H1 (cell line): Measurements from ENCODE around the gene OR2AG2. TPM values are rescaled to one million over a fixed set of nuclear protein-coding genes. Genes with fewer than 3 reads are reported as not detected.
A peak's percentile ranks its signal among the peaks of the same experiment; 100 is the strongest.

Experiments
- CTCF ChIA-PET: fragments of 300-600 bp; sonication (Branson Sonifier 250); formaldehyde crosslinking; loops from one replicate; lab custom pipeline; 2021; ENCODE audit not compliant: partially characterized antibody; lab: Charles Lee
- POLR2A ChIA-PET: fragments of 300-600 bp; sonication (Branson Sonifier 250); formaldehyde crosslinking; loops from one replicate; lab custom pipeline; 2021; ENCODE audit warnings: inconsistent platforms; ENCODE audit not compliant: partially characterized antibody; lab: Charles Lee
- DNase-seq, 2 experiments: peaks; one replicate each; pipeline versions ENCODE4 v3.0.0 to v3.0.0-alpha.2; 2010 to 2022; ENCODE audit warnings: low spot score in 2 of 2, low read depth in 1 of 2, mixed read lengths in 1 of 2
- FAIRE-seq: peaks from 2 replicates; lab custom pipeline; 2011; peaks lifted over from hg19 to GRCh38; lab: Jason Lieb, UNC
- H2AFZ ChIP-seq: 2 replicates; pipeline ENCODE4 v1.8.1; 2012; ENCODE audit warnings: low read length, inconsistent platforms
- H2AK5ac ChIP-seq: 2 replicates; pipeline ENCODE4 v1.6.1; 2013; ENCODE audit warnings: low read depth, low read length
- H2BK120ac ChIP-seq: replicated peaks from 2 replicates; pipeline ENCODE3; 2013; ENCODE audit warnings: low read depth, low read length, inconsistent platforms
- H2BK12ac ChIP-seq: 2 replicates; pipeline ENCODE4 v1.6.1; 2013; ENCODE audit warnings: low read depth, low read length
- H2BK15ac ChIP-seq: 2 replicates; pipeline ENCODE4 v1.6.1; 2013; ENCODE audit warnings: low read length
- H2BK20ac ChIP-seq: 2 replicates; pipeline ENCODE4 v1.6.1; 2013; ENCODE audit warnings: low read length
- H2BK5ac ChIP-seq: 2 replicates; pipeline ENCODE4 v1.6.1; 2013; ENCODE audit warnings: low read depth, low read length
- H3K14ac ChIP-seq: 2 replicates; pipeline ENCODE4 v1.6.1; 2013; ENCODE audit warnings: inconsistent platforms; ENCODE audit not compliant: insufficient read length
- H3K18ac ChIP-seq: 2 replicates; pipeline ENCODE4 v1.6.1; 2013; ENCODE audit warnings: low read length; ENCODE audit errors: extremely low read depth
- H3K23ac ChIP-seq: 2 replicates; pipeline ENCODE4 v1.6.1; 2013; ENCODE audit warnings: inconsistent platforms; ENCODE audit not compliant: insufficient read length
- H3K23me2 ChIP-seq: 2 replicates; pipeline ENCODE4 v1.6.1; 2013; ENCODE audit warnings: low read depth, low read length
- H3K27ac ChIP-seq: 2 replicates; pipeline ENCODE4 v1.6.1; 2011; ENCODE audit warnings: low read depth, low read length, inconsistent platforms
- H3K27me3 ChIP-seq, 4 experiments: replicated peaks in 1 of 4; 1 replicate in 1 of 4; 2 replicates in 3 of 4; pipeline versions ENCODE4 v1.6.1 to v1.8.1; 2011 to 2013; ENCODE audit warnings: low read length in 3 of 4, mild to moderate bottlenecking in 3 of 4, inconsistent platforms in 2 of 4, mixed read lengths in 2 of 4, moderate library complexity in 1 of 4; ENCODE audit not compliant: control insufficient read depth in 3 of 4, insufficient read depth in 3 of 4; ENCODE audit errors: extremely low read depth in 1 of 4
- H3K36me3 ChIP-seq, 4 experiments: 2 replicates each; pipeline versions ENCODE4 v1.6.1 to v1.8.1; 2011 to 2013; ENCODE audit warnings: mild to moderate bottlenecking in 4 of 4, low read length in 3 of 4, moderate library complexity in 2 of 4, control low read depth in 1 of 4, inconsistent platforms in 1 of 4; ENCODE audit not compliant: insufficient read depth in 4 of 4, control insufficient read depth in 2 of 4
- H3K4ac ChIP-seq: replicated peaks from 2 replicates; pipeline ENCODE3; 2013; ENCODE audit warnings: low read length, low read depth, mixed read lengths, inconsistent platforms; ENCODE audit not compliant: insufficient read length
- H3K4me1 ChIP-seq, 4 experiments: replicated peaks in 1 of 4; 1 replicate in 1 of 4; 2 replicates in 3 of 4; pipeline versions ENCODE4 v1.6.1 to v1.8.1; 2011 to 2013; ENCODE audit warnings: low read length in 3 of 4, inconsistent platforms in 2 of 4, mixed read lengths in 1 of 4; ENCODE audit not compliant: insufficient read depth in 4 of 4, control insufficient read depth in 3 of 4
- H3K4me2 ChIP-seq, 2 experiments: 2 replicates each; pipeline versions ENCODE4 v1.6.1 to v1.8.1; 2011 to 2013; ENCODE audit warnings: low read depth in 2 of 2, low read length in 2 of 2, control low read depth in 1 of 2, inconsistent platforms in 1 of 2, mild to moderate bottlenecking in 1 of 2; ENCODE audit not compliant: insufficient read depth in 1 of 2
- H3K4me3 ChIP-seq, 4 experiments: fragments of 200-600, 300-600 bp in 1 of 4; sonication (generic), shearing (Covaris generic), sonication (Bioruptor Twin) in 1 of 4; 2 replicates each; pipeline versions ENCODE4 v1.5.1 to v1.8.1; 2011 to 2016; ENCODE audit warnings: low read length in 4 of 4, low read depth in 3 of 4, control low read depth in 2 of 4, inconsistent platforms in 2 of 4, mild to moderate bottlenecking in 2 of 4, mixed read lengths in 1 of 4, moderate library complexity in 1 of 4; ENCODE audit not compliant: insufficient read depth in 2 of 4; ENCODE audit errors: extremely low read depth in 1 of 4
- H3K56ac ChIP-seq: replicated peaks from 2 replicates; pipeline ENCODE3; 2013; ENCODE audit warnings: low read depth, mild to moderate bottlenecking, mixed read lengths, low read length, inconsistent platforms; ENCODE audit not compliant: insufficient read length
- H3K79me1 ChIP-seq: 2 replicates; pipeline ENCODE4 v1.6.1; 2013; ENCODE audit warnings: low read depth, low read length, control low read depth
- H3K79me2 ChIP-seq, 2 experiments: 2 replicates each; pipeline versions ENCODE4 v1.6.1 to v1.8.1; 2012 to 2013; ENCODE audit warnings: low read length in 2 of 2, mild to moderate bottlenecking in 2 of 2, inconsistent platforms in 1 of 2; ENCODE audit not compliant: insufficient read depth in 2 of 2, control insufficient read depth in 1 of 2
- H3K9ac ChIP-seq, 4 experiments: replicated peaks in 1 of 4; 1 replicate in 1 of 4; 2 replicates in 3 of 4; pipeline versions ENCODE4 v1.6.1 to v1.8.1; 2011 to 2013; ENCODE audit warnings: low read depth in 3 of 4, low read length in 3 of 4, control low read depth in 2 of 4, mild to moderate bottlenecking in 2 of 4, moderate library complexity in 2 of 4, inconsistent platforms in 1 of 4; ENCODE audit errors: extremely low read depth in 1 of 4
- H3K9me3 ChIP-seq, 2 experiments: 2 replicates each; pipeline versions ENCODE4 v1.6.1 to v1.8.1; 2012 to 2013; ENCODE audit warnings: mild to moderate bottlenecking in 2 of 2, moderate library complexity in 2 of 2, control low read depth in 1 of 2, inconsistent platforms in 1 of 2, low read depth in 1 of 2, low read length in 1 of 2, mixed read lengths in 1 of 2; ENCODE audit not compliant: insufficient read depth in 2 of 2
- H4K20me1 ChIP-seq, 2 experiments: replicated peaks in 1 of 2; 2 replicates each; pipeline versions ENCODE3 to v1.8.1; 2011 to 2013; ENCODE audit warnings: inconsistent platforms in 2 of 2, low read length in 2 of 2, mild to moderate bottlenecking in 1 of 2; ENCODE audit not compliant: insufficient read depth in 2 of 2, control insufficient read depth in 1 of 2
- H4K5ac ChIP-seq: 2 replicates; pipeline ENCODE4 v1.6.1; 2013; ENCODE audit warnings: low read length, low read depth, mixed read lengths, inconsistent platforms; ENCODE audit not compliant: insufficient read length
- H4K8ac ChIP-seq: 2 replicates; pipeline ENCODE4 v1.8.0; 2013; ENCODE audit warnings: mild to moderate bottlenecking, moderate library complexity, low read length, inconsistent platforms; ENCODE audit not compliant: insufficient read depth; ENCODE audit errors: extremely low read depth
- H4K91ac ChIP-seq: replicated peaks from 2 replicates; pipeline ENCODE3; 2013; ENCODE audit warnings: low read length, mixed read lengths, inconsistent platforms; ENCODE audit not compliant: insufficient read length
- ASH2L ChIP-seq: fragments of 200-600, 300-600 bp; sonication (generic); IDR thresholded peaks from one replicate; pipeline ENCODE4 v1.7.1; 2017; ENCODE audit warnings: low read length
- CBX5 ChIP-seq: fragments of 300-800, 300-1000 bp; sonication (generic); IDR thresholded peaks from 2 replicates; pipeline ENCODE4 v1.7.1; 2016; ENCODE audit warnings: antibody characterized with exemption, low read length, low read depth
- CEBPB ChIP-seq: IDR thresholded peaks from 2 replicates; pipeline ENCODE4 v1.6.1; 2012; ENCODE audit warnings: low read depth, low read length
- EGR1 ChIP-seq: IDR thresholded peaks from 2 replicates; pipeline ENCODE4 v1.6.1; 2011; ENCODE audit warnings: low read depth, low read length, borderline replicate concordance
- FOSL1 ChIP-seq: IDR thresholded peaks from 2 replicates; pipeline ENCODE4 v1.6.1; 2011; ENCODE audit warnings: mild to moderate bottlenecking, low read depth, low read length, moderate library complexity; ENCODE audit not compliant: insufficient read depth
- KDM5A ChIP-seq: fragments of 200-600 bp; IDR thresholded peaks from 2 replicates; pipeline ENCODE4 v1.7.1; 2012; ENCODE audit warnings: mild to moderate bottlenecking, low read length, inconsistent platforms, mixed read lengths
- MAFK ChIP-seq: IDR thresholded peaks from 2 replicates; pipeline ENCODE4 v1.6.1; 2012; ENCODE audit warnings: low read depth, mild to moderate bottlenecking, improper control_type of control experiment, low read length
- NANOG ChIP-seq: IDR thresholded peaks from 2 replicates; pipeline ENCODE4 v1.6.1; 2011; ENCODE audit warnings: low read length, low read depth, mild to moderate bottlenecking, inconsistent platforms; ENCODE audit not compliant: insufficient read depth, poor library complexity, severe bottlenecking
- NRF1 ChIP-seq: IDR thresholded peaks from 2 replicates; pipeline ENCODE4 v1.6.1; 2011; ENCODE audit warnings: mild to moderate bottlenecking, low read depth, low read length, improper control_type of control experiment
- SIN3A ChIP-seq, 2 experiments: IDR thresholded peaks in 1 of 2; conservative IDR thresholded peaks in 1 of 2; 2 replicates each; pipeline ENCODE4 v1.6.1; 2011 to 2012; ENCODE audit warnings: low read length in 2 of 2, improper control_type of control experiment in 1 of 2, low read depth in 1 of 2, mild to moderate bottlenecking in 1 of 2
- SP2 ChIP-seq: IDR thresholded peaks from 2 replicates; pipeline ENCODE4 v1.6.1; 2012; ENCODE audit warnings: mild to moderate bottlenecking, low read length, inconsistent platforms
- TAF1 ChIP-seq: IDR thresholded peaks from 2 replicates; pipeline ENCODE4 v1.6.1; 2011; ENCODE audit warnings: mild to moderate bottlenecking, low read depth, low read length
- USF2 ChIP-seq: IDR thresholded peaks from 2 replicates; pipeline ENCODE4 v1.6.1; 2011; ENCODE audit warnings: low read length, improper control_type of control experiment
- WGBS, 2 experiments: shearing (Covaris generic) in 1 of 2; methylation state at CpG; one replicate each; pipeline versions ENCODE4 v1.1.6 to v1.1.7; 2013 to 2015; ENCODE audit warnings: low lambda C conversion rate in 2 of 2, mixed read lengths in 2 of 2, inconsistent platforms in 1 of 2, low coverage in 1 of 2, missing lambda C conversion rate in 1 of 2; ENCODE audit not compliant: insufficient replicate concordance in 2 of 2, insufficient coverage in 1 of 2, insufficient read length in 1 of 2; ENCODE audit errors: extremely low coverage in 1 of 2, missing lambda C conversion rate in 1 of 2; 5-methylcytosine and 5-hydroxymethylcytosine counted together
- polyA plus RNA-seq, 7 experiments: library from polyadenylated mRNA; depleted of rRNA in 3 of 7; stranded (reverse) in 5 of 7; unstranded in 2 of 7; fragments of >200 nt in 5 of 7; fragments of 200-250 nt in 2 of 7; gene quantifications; 1 replicate in 5 of 7; 2 replicates in 1 of 7; 4 replicates in 1 of 7; pipeline versions ENCODE4 v1.2.1 to v1.2.3, GENCODE V29; 2011 to 2013; ENCODE audit warnings: missing spikeins in 2 of 7, mixed read lengths in 2 of 7
- total RNA-seq: library from RNA; stranded (reverse); fragmentation: NEBNext Ultra II Directional; extraction: Animal tissue kit (Norgen Biotek cat#: 25700); gene quantifications from 2 replicates; pipeline ENCODE4 v1.2.1, GENCODE V29; 2021

Gene OR2AG2
- total and polyA plus RNA-seq, 2 of the 8 experiments (the other 6 are each of a cell fraction or from before 2014, with no cell fraction given): 0.22 to 0.74 TPM

- Histone ChIP-seq H3K23me2 (no peaks in the 10 kb centered on the region), H3K36me3 (no peaks in the 10 kb centered on the region), H2BK12ac (no peak overlapping the region), H3K4me3 (no peak overlapping the region), H3K4me1 (no peaks in the 10 kb centered on the region), H2BK20ac (no peak overlapping the region), H2BK120ac (no peak overlapping the region), H2BK5ac (no peak overlapping the region), H3K9me3 (no peaks in the 10 kb centered on the region), H3K56ac (no peak overlapping the region), H4K20me1 (no peaks in the 10 kb centered on the region), H3K27me3 (no peaks in the 10 kb centered on the region), H3K9ac (peak overlapping the region in 1 of 4 experiments; percentile 8; a peak in 1 of 7 replicates), H3K14ac (no peak overlapping the region), H4K8ac (no peak overlapping the region), H3K4me2 (no peak overlapping the region), H3K27ac (no peak overlapping the region), H2BK15ac (no peak overlapping the region), H3K79me1 (no peaks in the 10 kb centered on the region), H4K91ac (no peak overlapping the region), H3K79me2 (no peaks in the 10 kb centered on the region), H2AK5ac (no peak overlapping the region), H2AFZ (no peak overlapping the region), H3K23ac (no peak overlapping the region), H3K4ac (no peak overlapping the region), H3K18ac (no peak overlapping the region), H4K5ac (no peak overlapping the region)
- CTCF ChIA-PET: interaction anchor here (0.6 to 2.4 kb wide), 6 partner anchors 9 to 53 kb away, joined by 3 to 9 read pairs (median 4); partner anchors contain the start of gene OR6A2
- no peak for DNase-seq
- 95% methylated on average over 2 of the region's 2 CpGs; no CpG with 5 or more reads in 1 of the 2 experiments for WGBS, 2 experiments
- no peak for FAIRE-seq
- POLR2A ChIA-PET: no interaction called here
- TF ChIP-seq FOSL1 (no peak), SP2 (no peak), USF2 (no peak), TAF1 (no peak), CEBPB (no peak), KDM5A (no peak), SIN3A (conservative IDR thresholded peaks at IDR 0.05 in 1 of 2, IDR thresholded peaks at IDR 0.05 in 1 of 2; ENCODE audit: low read depth in 1 of 2, low read length in 2 of 2) (no peak), EGR1 (no peak), NRF1 (no peak), MAFK (no peak), ASH2L (no peak), NANOG (no peak), CBX5 (no peak)
These were observed 18.8 kb upstream of the OR2AG2 start for GRCh38 chr11:6790546-6790945.
